Measurements from ENCODE around the gene SULT4A1. TPM values are rescaled to one million over a fixed set of nuclear protein-coding genes. Genes with fewer than 3 reads are reported as not detected.

SULT4A1 gene, protein sequence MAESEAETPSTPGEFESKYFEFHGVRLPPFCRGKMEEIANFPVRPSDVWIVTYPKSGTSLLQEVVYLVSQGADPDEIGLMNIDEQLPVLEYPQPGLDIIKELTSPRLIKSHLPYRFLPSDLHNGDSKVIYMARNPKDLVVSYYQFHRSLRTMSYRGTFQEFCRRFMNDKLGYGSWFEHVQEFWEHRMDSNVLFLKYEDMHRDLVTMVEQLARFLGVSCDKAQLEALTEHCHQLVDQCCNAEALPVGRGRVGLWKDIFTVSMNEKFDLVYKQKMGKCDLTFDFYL
- total RNA-seq = 6.3 and 7.3 TPM in 2 replicates
- long read RNA-seq, partial matches to known transcripts = 0 of 2 reads
- long read RNA-seq, other reads (novel, unspliced or antisense) = 1 of 2 reads

DNA sequence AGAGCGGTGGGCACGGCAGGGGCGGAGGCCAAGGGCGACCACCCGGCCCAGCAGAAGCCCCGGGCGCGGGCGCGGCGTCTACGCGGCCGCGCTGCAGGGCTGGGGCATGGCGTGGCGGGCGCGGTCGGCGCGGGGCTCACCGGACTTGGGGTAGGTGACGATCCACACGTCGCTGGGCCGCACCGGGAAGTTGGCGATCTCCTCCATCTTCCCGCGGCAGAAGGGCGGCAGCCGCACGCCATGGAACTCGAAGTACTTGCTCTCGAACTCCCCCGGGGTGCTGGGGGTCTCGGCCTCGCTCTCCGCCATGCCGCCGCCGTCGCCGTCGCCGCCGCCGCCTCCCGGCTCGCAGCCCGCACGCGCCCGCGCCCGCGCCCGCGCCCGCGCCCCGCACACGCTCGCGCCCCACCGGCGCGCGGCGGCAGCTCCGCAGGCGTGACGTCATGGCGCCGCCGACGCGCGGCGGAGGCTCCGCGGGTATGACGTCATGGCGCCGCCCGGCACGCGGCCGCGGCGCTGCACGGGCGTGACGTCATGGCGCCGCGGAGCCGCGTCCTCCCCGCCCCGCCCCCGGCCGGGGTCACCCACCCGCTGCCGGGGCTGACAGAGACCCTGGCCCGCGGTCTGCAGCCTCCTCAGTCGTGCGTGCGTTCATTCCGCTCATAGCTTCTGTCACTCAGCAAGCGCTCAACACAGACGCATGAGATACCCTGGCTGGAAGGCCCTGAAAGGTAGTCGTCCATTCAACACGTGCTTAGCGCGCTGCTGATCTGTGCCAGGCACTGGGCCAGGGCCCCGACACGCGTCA is at the start of gene SULT4A1:
Gene SULT4A1, minus strand, starts transcription at position 440 of the 808 bp plus-strand sequence. Its CDS starts 131 bp downstream, at position 309.
- peaks cover 57% of the 10 kb centered on the region for H3K27me3 Mint-ChIP-seq (ENCODE audit: low read depth)
- H3K27ac Mint-ChIP-seq (ENCODE audit: unreplicated experiment) = peak within 1 kb of the TSS; percentile 19
- H3K4me3 Mint-ChIP-seq = peak within 1 kb of the TSS; percentile 80
- TF ChIP-seq, protein P1, sequence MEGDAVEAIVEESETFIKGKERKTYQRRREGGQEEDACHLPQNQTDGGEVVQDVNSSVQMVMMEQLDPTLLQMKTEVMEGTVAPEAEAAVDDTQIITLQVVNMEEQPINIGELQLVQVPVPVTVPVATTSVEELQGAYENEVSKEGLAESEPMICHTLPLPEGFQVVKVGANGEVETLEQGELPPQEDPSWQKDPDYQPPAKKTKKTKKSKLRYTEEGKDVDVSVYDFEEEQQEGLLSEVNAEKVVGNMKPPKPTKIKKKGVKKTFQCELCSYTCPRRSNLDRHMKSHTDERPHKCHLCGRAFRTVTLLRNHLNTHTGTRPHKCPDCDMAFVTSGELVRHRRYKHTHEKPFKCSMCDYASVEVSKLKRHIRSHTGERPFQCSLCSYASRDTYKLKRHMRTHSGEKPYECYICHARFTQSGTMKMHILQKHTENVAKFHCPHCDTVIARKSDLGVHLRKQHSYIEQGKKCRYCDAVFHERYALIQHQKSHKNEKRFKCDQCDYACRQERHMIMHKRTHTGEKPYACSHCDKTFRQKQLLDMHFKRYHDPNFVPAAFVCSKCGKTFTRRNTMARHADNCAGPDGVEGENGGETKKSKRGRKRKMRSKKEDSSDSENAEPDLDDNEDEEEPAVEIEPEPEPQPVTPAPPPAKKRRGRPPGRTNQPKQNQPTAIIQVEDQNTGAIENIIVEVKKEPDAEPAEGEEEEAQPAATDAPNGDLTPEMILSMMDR (conservative IDR thresholded peaks at IDR 0.05) = no peak
- peaks cover 4% of the 10 kb centered on the region for H3K4me1 Mint-ChIP-seq
- DNase-seq (ENCODE audit: low read depth, low spot score) = peak; percentile 43
- peaks cover 3% of the 10 kb centered on the region for H3K36me3 Mint-ChIP-seq (ENCODE audit: low read depth)
- H3K9me3 Mint-ChIP-seq = peaks cover 2% of the 10 kb centered on the region

DNA sequence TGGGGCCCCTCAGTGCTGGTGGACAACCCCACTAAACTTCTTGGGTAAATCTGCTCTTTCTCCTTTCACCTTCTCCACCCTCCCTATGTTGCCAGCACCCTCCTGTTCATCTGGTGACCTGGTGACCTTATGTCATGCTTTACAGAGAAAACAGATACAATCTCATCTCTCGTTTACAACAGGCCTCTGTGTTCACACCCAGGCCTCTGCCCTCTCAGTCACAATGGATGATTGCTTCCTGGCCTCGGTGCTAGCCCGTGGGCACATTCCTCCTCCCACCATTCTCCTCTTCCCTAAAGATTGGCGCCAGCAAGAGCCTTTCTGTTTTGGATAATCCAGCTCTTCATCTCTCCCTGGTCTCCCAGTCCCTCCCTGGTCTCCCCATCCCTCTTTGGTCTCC is 49.0 kb upstream of the SULT4A1 start:
- Mint-ChIP-seq H3K4me3 (peak overlapping the region; percentile 41), H3K4me1 (peaks cover 26% of the 10 kb centered on the region), H3K27me3 (ENCODE audit: low read depth) (peaks cover 12% of the 10 kb centered on the region), H3K9me3 (peaks cover 8% of the 10 kb centered on the region), H3K36me3 (ENCODE audit: low read depth) (no peaks in the 10 kb centered on the region), H3K27ac (ENCODE audit: unreplicated experiment) (peak overlapping the region; percentile 73)
- TF ChIP-seq, protein P1 (conservative IDR thresholded peaks at IDR 0.05) = no peak
- DNase-seq (ENCODE audit: low read depth, low spot score) = no peak

DNA sequence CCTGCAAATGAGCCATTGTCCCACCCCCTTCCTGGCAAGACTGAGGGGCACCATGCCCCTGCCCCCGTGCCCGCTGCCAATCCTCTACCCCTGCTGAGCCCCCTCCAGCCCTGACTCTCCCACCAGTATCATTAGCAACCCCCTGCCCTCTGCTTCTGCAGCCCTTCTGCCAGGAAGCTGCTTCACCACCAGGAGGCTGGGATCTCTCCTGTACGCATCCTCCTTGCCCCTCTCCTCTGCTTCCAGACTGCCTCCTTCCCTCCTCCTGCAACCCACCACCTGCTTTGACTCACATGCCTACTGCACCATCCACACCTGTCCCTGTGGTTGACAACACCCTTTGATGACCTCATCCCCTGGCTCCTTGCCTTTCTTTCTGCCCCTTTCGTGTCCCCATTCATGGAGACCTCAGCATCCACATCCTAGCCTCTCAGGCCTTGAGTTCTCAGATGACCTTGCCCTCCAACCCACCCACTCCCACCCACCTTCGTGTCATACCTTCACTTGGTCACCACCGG is 47.9 kb upstream of the SULT4A1 start:
- H3K9me3 Mint-ChIP-seq = peaks cover 8% of the 10 kb centered on the region
- H3K36me3 Mint-ChIP-seq (ENCODE audit: low read depth) = no peaks in the 10 kb centered on the region
- TF ChIP-seq, protein P1 (conservative IDR thresholded peaks at IDR 0.05) = no peak
- H3K4me1 Mint-ChIP-seq = peaks cover 29% of the 10 kb centered on the region
- H3K27ac Mint-ChIP-seq (ENCODE audit: unreplicated experiment) = no peak overlapping the region
- peaks cover 12% of the 10 kb centered on the region for H3K27me3 Mint-ChIP-seq (ENCODE audit: low read depth)
- no peak for DNase-seq (ENCODE audit: low read depth, low spot score)
- no peak overlapping the region for H3K4me3 Mint-ChIP-seq

DNA sequence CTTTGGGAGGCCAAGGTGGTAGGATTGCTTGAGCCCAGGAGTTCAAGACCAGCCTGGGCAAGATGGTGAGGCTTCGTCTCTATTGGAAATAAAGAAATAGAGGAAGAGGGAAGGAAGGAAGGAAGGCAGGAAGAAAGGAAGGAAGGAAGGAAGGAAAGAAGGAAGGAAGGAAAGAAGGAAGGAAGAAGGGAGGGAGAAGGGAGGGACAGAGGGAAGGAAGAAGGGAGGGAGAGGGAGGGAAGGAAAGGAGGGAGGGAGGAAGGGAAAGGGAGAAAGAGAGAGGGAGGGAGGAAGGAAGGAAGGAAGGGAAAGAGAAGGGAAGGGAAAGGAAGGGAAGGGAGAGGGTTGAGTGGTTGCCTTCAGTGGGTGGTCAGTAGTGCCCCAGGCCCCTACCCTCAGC is 47.4 kb upstream of the SULT4A1 start:
- Mint-ChIP-seq H3K27ac (ENCODE audit: unreplicated experiment) (no peak overlapping the region), H3K4me3 (no peak overlapping the region), H3K27me3 (ENCODE audit: low read depth) (peaks cover 12% of the 10 kb centered on the region), H3K4me1 (peaks cover 29% of the 10 kb centered on the region), H3K36me3 (ENCODE audit: low read depth) (no peaks in the 10 kb centered on the region), H3K9me3 (peaks cover 8% of the 10 kb centered on the region)
- DNase-seq (ENCODE audit: low read depth, low spot score) = no peak
- TF ChIP-seq, protein P1 (conservative IDR thresholded peaks at IDR 0.05) = no peak

GRCh38 chr22:43905681-43906080 is 43.4 kb upstream of the SULT4A1 start:
- Mint-ChIP-seq H3K4me3 (no peak overlapping the region), H3K9me3 (peaks cover 1% of the 10 kb centered on the region), H3K4me1 (peaks cover 9% of the 10 kb centered on the region), H3K27ac (ENCODE audit: unreplicated experiment) (no peak overlapping the region), H3K36me3 (ENCODE audit: low read depth) (no peaks in the 10 kb centered on the region), H3K27me3 (ENCODE audit: low read depth) (no peaks in the 10 kb centered on the region)
- no peak for DNase-seq (ENCODE audit: low read depth, low spot score)
- TF ChIP-seq, protein P1 (conservative IDR thresholded peaks at IDR 0.05) = no peak

Data from neural crest cell (in vitro differentiated cells).